RWPE2 (cell line): ENCODE data around the gene FABP7.

Experiments used
- ATAC-seq: fragments of 200-7000 bp; cut with Tn5 transposase; 3 replicates; pipeline ENCODE4 v1.9.1; 2021; ENCODE audit warnings: low read depth
- DNase-seq: peaks from one replicate; pipeline ENCODE4 v3.0.0-alpha.2; 2020; ENCODE audit warnings: low spot score
- H3K27ac ChIP-seq: fragments of 450-650 bp; 2 replicates; pipeline ENCODE4 v1.5.1; 2017; ENCODE audit warnings: mild to moderate bottlenecking; ENCODE audit not compliant: poor library complexity, severe bottlenecking
- H3K27me3 ChIP-seq: fragments of 250-450 bp; sonication (Bioruptor Pico); 2 replicates; pipeline ENCODE4 v1.5.1; 2021; ENCODE audit warnings: mild to moderate bottlenecking, moderate library complexity; ENCODE audit not compliant: insufficient read depth, poor library complexity, severe bottlenecking
- H3K36me3 ChIP-seq: fragments of 250-450 bp; sonication (Bioruptor Pico); 2 replicates; pipeline ENCODE4 v1.5.1; 2020; ENCODE audit warnings: low read depth, mild to moderate bottlenecking, moderate library complexity
- H3K4me1 ChIP-seq: fragments of 250-450 bp; sonication (Bioruptor Pico); 2 replicates; pipeline ENCODE4 v1.5.1; 2021; ENCODE audit warnings: mild to moderate bottlenecking, moderate library complexity; ENCODE audit not compliant: insufficient read depth, poor library complexity, severe bottlenecking
- H3K4me3 ChIP-seq: fragments of 250-450 bp; sonication (Bioruptor Pico); 2 replicates; pipeline ENCODE4 v1.5.1; 2021; ENCODE audit warnings: mild to moderate bottlenecking, moderate library complexity; ENCODE audit not compliant: severe bottlenecking
- H3K9me3 ChIP-seq: fragments of 250-450 bp; sonication (Bioruptor Pico); 2 replicates; pipeline ENCODE4 v1.5.1; 2021; ENCODE audit warnings: mild to moderate bottlenecking, moderate library complexity; ENCODE audit not compliant: severe bottlenecking
- CTCF ChIP-seq: fragments of 450-650 bp; IDR thresholded peaks from one replicate; pipeline ENCODE4 v1.5.1; 2017; ENCODE audit warnings: mild to moderate bottlenecking, moderate library complexity; ENCODE audit not compliant: poor library complexity, severe bottlenecking

The FABP7 gene

DNA sequence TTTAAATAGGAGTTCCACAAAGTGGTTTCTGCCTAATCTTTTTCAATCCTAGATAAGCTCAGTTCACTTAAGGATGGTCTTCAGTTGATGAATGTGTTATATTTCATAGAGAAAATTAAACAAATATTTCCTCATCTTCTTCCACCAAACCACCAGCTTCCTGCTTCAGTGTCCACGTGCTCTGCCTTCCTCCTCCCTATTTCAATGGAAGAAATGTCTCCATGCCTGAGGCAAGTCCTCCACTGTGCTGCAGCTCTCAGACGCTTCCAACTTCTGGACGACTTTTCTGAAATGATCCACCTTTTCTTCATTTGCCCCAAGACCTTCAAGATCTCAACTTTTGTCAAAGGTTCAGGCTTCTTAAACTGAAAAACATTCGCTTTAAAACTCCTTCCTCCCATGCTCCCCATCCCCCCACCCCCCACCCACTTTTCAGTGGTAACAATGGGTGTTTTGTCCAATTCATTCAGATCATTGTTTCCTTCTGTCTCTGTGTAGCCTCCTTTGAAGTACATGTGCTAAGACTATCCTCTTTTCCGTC lies 25.3 kb upstream of the FABP7 start:
- Histone ChIP-seq H3K27ac (no peak overlapping the region), H3K4me1 (no peaks in the 10 kb centered on the region), H3K36me3 (no peaks in the 10 kb centered on the region), H3K4me3 (no peak overlapping the region), H3K27me3 (no peaks in the 10 kb centered on the region), H3K9me3 (no peaks in the 10 kb centered on the region)
- no peak for ATAC-seq
- TF ChIP-seq CTCF, result no peak
- DNase-seq, result no peak

DNA sequence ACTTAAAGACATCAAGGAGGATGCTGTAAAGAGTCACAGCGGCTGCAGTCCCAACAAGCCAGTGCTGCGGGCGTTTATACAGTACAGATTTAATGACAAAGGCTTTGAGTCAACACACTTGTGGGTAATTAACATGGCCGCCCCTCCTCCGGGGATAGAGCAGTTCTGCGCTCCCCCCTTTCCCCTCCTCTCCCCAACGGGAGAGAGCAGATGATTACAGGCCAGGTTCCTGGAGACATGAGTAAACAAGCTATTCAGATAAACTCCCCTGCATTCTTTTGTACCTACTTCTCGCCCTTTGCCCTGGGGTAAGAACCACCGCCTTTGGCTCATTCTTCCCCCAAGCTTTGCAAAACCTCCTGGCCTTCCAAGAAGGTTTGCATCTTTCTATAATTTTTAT lies 23.6 kb upstream of the FABP7 start:
- ATAC-seq, result no peak
- no peak overlapping the region for H3K4me3 ChIP-seq
- H3K27me3 ChIP-seq, result no peaks in the 10 kb centered on the region
- H3K9me3 ChIP-seq, result no peaks in the 10 kb centered on the region
- H3K36me3 ChIP-seq, result no peaks in the 10 kb centered on the region
- no peak overlapping the region for H3K27ac ChIP-seq
- H3K4me1 ChIP-seq, result no peaks in the 10 kb centered on the region
- no peak for DNase-seq
- TF ChIP-seq CTCF, result no peak

DNA sequence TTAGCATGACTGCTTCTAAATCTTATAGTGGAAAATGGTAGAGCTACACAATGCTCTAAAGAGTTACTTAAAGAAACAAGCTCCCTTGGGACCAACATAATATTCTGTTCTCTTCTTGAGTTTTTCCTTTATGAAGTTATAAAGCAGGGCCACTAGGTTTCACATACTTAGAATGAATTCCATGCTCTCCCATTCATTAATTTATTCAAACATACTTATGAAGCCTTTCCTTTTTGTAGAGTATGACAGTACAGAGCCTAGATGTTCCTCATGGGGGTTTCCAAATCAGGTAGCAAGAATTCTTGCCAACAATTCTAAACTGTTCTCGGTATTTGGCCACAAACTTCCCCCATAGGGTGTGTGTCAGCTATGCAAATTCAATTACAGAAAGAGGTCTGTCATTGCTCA lies 20.6 kb upstream of the FABP7 start:
- Histone ChIP-seq H3K27me3 (no peaks in the 10 kb centered on the region), H3K36me3 (no peaks in the 10 kb centered on the region), H3K27ac (no peak overlapping the region), H3K9me3 (no peaks in the 10 kb centered on the region), H3K4me1 (no peaks in the 10 kb centered on the region), H3K4me3 (no peak overlapping the region)
- no peak for TF ChIP-seq CTCF
- DNase-seq (no peak), ATAC-seq (no peak)

DNA sequence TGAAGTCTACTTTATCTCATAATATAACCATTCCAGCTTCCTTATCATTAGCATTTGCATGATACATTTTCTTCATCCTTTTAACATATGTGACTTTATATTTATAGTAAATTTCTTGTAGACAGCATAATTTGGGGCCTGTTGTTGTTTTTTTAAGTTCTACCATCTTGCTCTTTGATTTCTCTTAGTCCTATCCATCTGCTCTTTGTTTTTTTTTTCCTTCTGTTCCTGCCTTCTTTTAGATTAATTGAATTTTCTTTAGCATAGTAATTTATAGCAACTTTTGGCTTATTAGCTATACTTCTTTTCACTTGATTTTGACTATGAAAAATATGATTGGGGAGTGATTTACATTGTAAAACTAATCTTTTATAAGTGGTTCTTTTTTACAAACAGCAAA lies 19.2 kb upstream of the FABP7 start:
- ATAC-seq, result no peak
- Histone ChIP-seq H3K27me3 (no peaks in the 10 kb centered on the region), H3K4me1 (no peaks in the 10 kb centered on the region), H3K9me3 (no peaks in the 10 kb centered on the region), H3K36me3 (no peaks in the 10 kb centered on the region), H3K27ac (no peak overlapping the region), H3K4me3 (no peak overlapping the region)
- no peak for TF ChIP-seq CTCF
- DNase-seq, result no peak

DNA sequence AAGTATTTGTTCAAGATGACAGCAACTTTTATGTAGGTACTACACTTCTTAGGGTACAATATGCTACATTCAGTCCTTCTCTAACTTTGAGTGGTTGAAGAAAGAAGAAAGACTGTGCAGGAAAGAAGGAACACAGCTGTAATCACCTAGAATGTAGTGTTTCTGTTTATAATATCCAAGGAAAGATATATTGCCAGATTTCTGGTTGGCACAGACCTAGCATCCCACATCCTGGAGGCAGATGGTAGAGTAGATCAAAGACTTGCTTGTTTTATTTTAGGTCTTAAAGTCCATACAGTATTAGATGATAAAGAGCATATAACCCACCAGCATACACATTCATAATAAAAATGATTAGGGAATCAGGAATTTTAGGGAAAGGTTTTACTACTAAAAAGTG lies 13.3 kb upstream of the FABP7 start:
- no peaks in the 10 kb centered on the region for H3K4me1 ChIP-seq
- H3K4me3 ChIP-seq, result no peak overlapping the region
- H3K36me3 ChIP-seq, result no peaks in the 10 kb centered on the region
- H3K27me3 ChIP-seq, result no peaks in the 10 kb centered on the region
- no peaks in the 10 kb centered on the region for H3K9me3 ChIP-seq
- ATAC-seq, result no peak
- DNase-seq, result no peak
- H3K27ac ChIP-seq, result no peak overlapping the region
- no peak for TF ChIP-seq CTCF
